HepG2 (cell line): ENCODE data around the gene GALNT18. TPM values are rescaled to one million over a fixed set of nuclear protein-coding genes. Genes with fewer than 3 reads are reported as not detected.

ENCODE experiments used
- ATAC-seq: fragments of 200-7000 bp; cut with Tn5 transposase; 3 replicates; pipeline ENCODE4 v1.9.1; 2020; ENCODE audit warnings: mild to moderate bottlenecking, moderate library complexity
- BruUV-seq: library from RNA; stranded (reverse); fragments of 400-500 nt; replicated peaks from 2 replicates; lab custom pipeline; 2021; lab: Mats Ljungman, UMichigan
- CTCF ChIA-PET: fragments of 300-600 bp; formaldehyde crosslinking; extraction: SDS; loops from one replicate; lab custom pipeline; 2021; ENCODE audit warnings: low total read pairs, inconsistent platforms, low intra/inter-chr PET ratio; lab: Yijun Ruan, JAX
- POLR2A ChIA-PET: fragments of 350-600 bp; sonication (Branson Sonifier 250); formaldehyde crosslinking; loops from one replicate; lab custom pipeline; 2020; ENCODE audit warnings: antibody characterized with exemption, inconsistent platforms; lab: Yijun Ruan, JAX
- DNase-seq: peaks from one replicate; pipeline ENCODE4 v3.0.0-alpha.2; 2015; ENCODE audit warnings: low spot score
- FAIRE-seq: peaks from 3 replicates; lab custom pipeline; 2011; peaks lifted over from hg19 to GRCh38; lab: Jason Lieb, UNC
- H2AFZ ChIP-seq: one replicate; pipeline ENCODE4 v1.6.1; 2011; ENCODE audit warnings: low read length, inconsistent platforms
- H3K27ac ChIP-seq: fragments of 300-600 bp; 3 replicates; pipeline ENCODE4 v1.8.0; 2011; ENCODE audit warnings: mixed run types, mild to moderate bottlenecking, mixed read lengths, low read length, inconsistent platforms; ENCODE audit not compliant: insufficient read depth; ENCODE audit errors: extremely low read length
- H3K27me3 ChIP-seq, 2 experiments: fragments of 200-600 bp in 1 of 2; 2 replicates in 1 of 2; 3 replicates in 1 of 2; pipeline versions ENCODE4 v1.6.0 to v1.8.0; 2011; ENCODE audit warnings: low read length in 2 of 2, mild to moderate bottlenecking in 2 of 2, moderate library complexity in 2 of 2, inconsistent platforms in 1 of 2; ENCODE audit not compliant: insufficient read depth in 2 of 2, control insufficient read depth in 1 of 2
- H3K36me3 ChIP-seq, 2 experiments: fragments of 200-600 bp in 1 of 2; replicated peaks in 1 of 2; 2 replicates in 1 of 2; 3 replicates in 1 of 2; pipeline versions ENCODE4 v1.5.1 to v1.8.0; 2011; ENCODE audit warnings: low read length in 2 of 2, inconsistent platforms in 1 of 2; ENCODE audit not compliant: insufficient read depth in 2 of 2, control insufficient read depth in 1 of 2
- H3K4me1 ChIP-seq: 2 replicates; pipeline ENCODE4 v1.5.1; 2012; ENCODE audit warnings: low read length, inconsistent platforms; ENCODE audit not compliant: insufficient read depth
- H3K4me2 ChIP-seq: 2 replicates; pipeline ENCODE4 v1.6.0; 2011; ENCODE audit warnings: low read depth, low read length, inconsistent platforms
- H3K4me3 ChIP-seq, 3 experiments: fragments of 200-600 bp in 1 of 3; sonication (generic), shearing (Covaris generic) in 1 of 3; replicated peaks in 1 of 3; 2 replicates each; pipeline ENCODE4 v1.5.1; 2011 to 2016; ENCODE audit warnings: low read length in 3 of 3, inconsistent platforms in 2 of 3, low read depth in 2 of 3, mild to moderate bottlenecking in 2 of 3, control low read depth in 1 of 3, mixed read lengths in 1 of 3; ENCODE audit not compliant: insufficient read depth in 1 of 3
- H3K79me2 ChIP-seq: one replicate; pipeline ENCODE4 v1.6.1; 2011; ENCODE audit warnings: low read length, inconsistent platforms; ENCODE audit not compliant: insufficient read depth
- H3K9ac ChIP-seq: 2 replicates; pipeline ENCODE4 v1.6.0; 2011; ENCODE audit warnings: mild to moderate bottlenecking, low read depth, low read length, inconsistent platforms; ENCODE audit not compliant: insufficient read depth
- H3K9me3 ChIP-seq: 2 replicates; pipeline ENCODE4 v1.5.1; 2012; ENCODE audit warnings: mild to moderate bottlenecking, low read length
- H4K20me1 ChIP-seq: 2 replicates; pipeline ENCODE4 v1.6.0; 2011; ENCODE audit warnings: inconsistent platforms, mild to moderate bottlenecking, low read length, moderate library complexity; ENCODE audit not compliant: insufficient read depth
- GPN1 ChIP-seq: sonication (generic); formaldehyde crosslinking; IDR thresholded peaks from 2 replicates; pipeline ENCODE4 v1.5.1; 2020; ENCODE audit warnings: missing genetic modification reagents, borderline replicate concordance
- HIC2 ChIP-seq: sonication (generic); formaldehyde crosslinking; IDR thresholded peaks from 2 replicates; pipeline ENCODE4 v1.9.0; 2022; ENCODE audit warnings: low read depth, missing genetic modification reagents
- HOXA9 ChIP-seq: sonication (generic); formaldehyde crosslinking; IDR thresholded peaks from 2 replicates; pipeline ENCODE4 v1.8.1; 2022; ENCODE audit warnings: missing genetic modification reagents, mild to moderate bottlenecking, moderate library complexity, borderline replicate concordance
- RFXAP ChIP-seq: sonication (generic); formaldehyde crosslinking; IDR thresholded peaks from 2 replicates; pipeline ENCODE4 v1.4.0; 2020; ENCODE audit warnings: missing genetic modification reagents, borderline replicate concordance
- U2AF2 ChIP-seq: fragments of 200-400 bp; formaldehyde crosslinking; IDR thresholded peaks from 2 replicates; pipeline ENCODE4 v1.6.1; 2017; ENCODE audit warnings: low read depth, mild to moderate bottlenecking, low read length
- YY1 ChIP-seq: IDR thresholded peaks from 2 replicates; pipeline ENCODE4 v1.6.1; 2011; ENCODE audit warnings: low read length, low read depth, moderate library complexity, mild to moderate bottlenecking; ENCODE audit not compliant: insufficient read depth, insufficient replicate concordance
- ZFP36 ChIP-seq: fragments of 150-350 bp; IDR thresholded peaks from 2 replicates; pipeline ENCODE4 v1.6.1; 2018; ENCODE audit warnings: borderline replicate concordance, low read length, low read depth; ENCODE audit not compliant: partially characterized antibody
- ZNF577 ChIP-seq: sonication (generic); formaldehyde crosslinking; IDR thresholded peaks from 2 replicates; pipeline ENCODE4 v1.4.0; 2020; ENCODE audit warnings: mild to moderate bottlenecking, low read depth, missing genetic modification reagents, borderline replicate concordance
- ZNF607 ChIP-seq: sonication (generic); formaldehyde crosslinking; IDR thresholded peaks from 2 replicates; pipeline ENCODE4 v1.5.1; 2020; ENCODE audit warnings: missing genetic modification reagents, mild to moderate bottlenecking, borderline replicate concordance
- ZNF775 ChIP-seq: sonication (generic); formaldehyde crosslinking; IDR thresholded peaks from 2 replicates; pipeline ENCODE4 v1.4.0; 2020; ENCODE audit warnings: missing genetic modification reagents, mild to moderate bottlenecking, moderate library complexity, borderline replicate concordance
- ZSCAN5A ChIP-seq: sonication (generic); formaldehyde crosslinking; IDR thresholded peaks from 2 replicates; pipeline ENCODE4 v1.8.0; 2022; ENCODE audit warnings: mild to moderate bottlenecking, missing genetic modification reagents, borderline replicate concordance
- WGBS: methylation state at CpG from one replicate; pipeline ENCODE4 v1.1.6; 2017; ENCODE audit warnings: low lambda C conversion rate; 5-methylcytosine and 5-hydroxymethylcytosine counted together
- in situ Hi-C: cut with HindIII; loops from 2 replicates; pipeline ENCODE4 v1.10.0; 2017; ENCODE audit warnings: low pct_unique_long_range_greater_than_20kb; ENCODE audit not compliant: extremely low pct_ligation_motif_present
- intact Hi-C: fragments of 100-400 bp; cut with micrococcal nuclease; formaldehyde crosslinking; loops from one replicate; pipeline ENCODE4 v1.10.0; 2022; ENCODE audit not compliant: unreplicated experiment
- polyA plus RNA-seq, 8 experiments: library from polyadenylated mRNA; depleted of rRNA in 3 of 8; stranded (reverse) in 7 of 8; unstranded in 1 of 8; fragments of >200 nt; fragmentation: Illumina TruSeq in 4 of 8; extraction: Trizol in 4 of 8; gene quantifications; 2 replicates each; pipeline versions ENCODE4 v1.2.1 to v1.2.3, GENCODE V29; 2011 to 2016; ENCODE audit warnings: low read depth in 4 of 8, missing spikeins in 1 of 8, mixed read lengths in 1 of 8; ENCODE audit not compliant: insufficient read depth in 1 of 8
- total RNA-seq, 5 experiments: library from RNA; depleted of rRNA; stranded (reverse); fragments of >200 nt; fragmentation: Illumina TruSeq; extraction: Trizol; gene quantifications; 2 replicates each; pipeline ENCODE4 v1.2.3, GENCODE V29; 2016; ENCODE audit warnings: low read depth in 1 of 5

GALNT18 gene
- total and polyA plus RNA-seq, 2 of the 13 experiments (the other 11 are each of a cell fraction or from before 2014, with no cell fraction given): 0.11 TPM; not detected in 1

DNA sequence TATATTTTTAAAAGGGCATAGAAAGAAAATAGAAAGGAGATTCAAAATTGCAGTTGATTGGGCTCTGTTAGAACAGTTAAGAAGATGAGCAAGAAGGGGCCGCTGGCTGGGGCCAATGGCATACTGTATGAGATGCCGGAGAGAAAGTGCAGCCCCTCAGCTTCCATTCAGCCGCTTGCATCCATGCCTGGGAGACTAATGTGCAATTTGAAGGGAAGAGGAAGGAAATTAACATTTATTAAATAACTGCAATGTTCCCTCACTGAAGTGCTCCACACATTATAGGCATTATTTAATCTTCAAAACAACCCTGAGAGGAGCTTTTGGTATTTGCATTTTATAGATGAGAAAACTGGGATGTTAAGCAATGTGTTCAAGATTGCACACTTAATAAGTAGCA is 224.0 kb downstream of the GALNT18 start:
- ChIA-PET POLR2A (no interaction called here), CTCF (no interaction called here)
- no TSS peak for BruUV-seq
- H3K27me3 ChIP-seq: peaks cover 0 to 2% of the 10 kb centered on the region in 2 experiments; a peak in 2 of 5 replicates
- TF ChIP-seq ZNF775 (CRISPR knock-in tag) (no peak), YY1 (no peak), ZNF607 (CRISPR knock-in tag) (no peak), ZNF577 (CRISPR knock-in tag) (no peak), HOXA9 (no peak), GPN1 (CRISPR knock-in tag) (no peak), ZFP36 (no peak), U2AF2 (no peak), RFXAP (CRISPR knock-in tag) (no peak), HIC2 (CRISPR knock-in tag) (no peak), ZSCAN5A (CRISPR knock-in tag) (no peak)
- no peak for ATAC-seq
- H3K9me3 ChIP-seq: no peaks in the 10 kb centered on the region
- no peaks in the 10 kb centered on the region for H3K79me2 ChIP-seq
- H3K4me1 ChIP-seq: no peaks in the 10 kb centered on the region
- 33% methylated on average over 3 of the region's 3 CpGs for WGBS
- no peak overlapping the region for H3K4me3 ChIP-seq
- in situ Hi-C loops: no loop called here
- FAIRE-seq: no peak
- no peak overlapping the region for H3K4me2 ChIP-seq
- intact Hi-C loops: no loop called here
- no peak overlapping the region for H3K9ac ChIP-seq
- H3K36me3 ChIP-seq: no peaks in the 10 kb centered on the region
- no peak overlapping the region for H2AFZ ChIP-seq
- no peak for DNase-seq
- no peaks in the 10 kb centered on the region for H4K20me1 ChIP-seq
- H3K27ac ChIP-seq: no peak overlapping the region
